Activated T-cell treated with anti-CD3 and anti-CD28 coated beads for 48 hours (primary cell): Measurements from ENCODE around the gene C2orf78.

Experiments
- DNase-seq: peaks from one replicate; pipeline ENCODE4 v3.0.0-alpha.2; 2020; ENCODE audit warnings: low read depth

C2orf78 gene

GRCh38 chr2:73837847-73838585 lies 54.0 kb downstream of the C2orf78 start:
- no peak for DNase-seq

- DNase-seq = no peak
These were observed 55.0 kb downstream of the C2orf78 start for GRCh38 chr2:73838889-73839534.

- DNase-seq = no peak
These were observed 55.8 kb downstream of the C2orf78 start for GRCh38 chr2:73839653-73840411.

- DNase-seq = no peak
These were observed 58.1 kb downstream of the C2orf78 start for GRCh38 chr2:73841912-73842738.

GRCh38 chr2:73842739-73843019 lies 58.7 kb downstream of the C2orf78 start:
- no peak for DNase-seq

- no peak for DNase-seq
These were observed 60.1 kb downstream of the C2orf78 start for GRCh38 chr2:73844087-73844486.

- DNase-seq = no peak
These were observed 66.0 kb downstream of the C2orf78 start for GRCh38 chr2:73850009-73850408.

GRCh38 chr2:73851274-73851673 lies 67.3 kb downstream of the C2orf78 start:
- no peak for DNase-seq

- DNase-seq = no peak
These were observed 68.0 kb downstream of the C2orf78 start for GRCh38 chr2:73852020-73852419.

- no peak for DNase-seq
These were observed 71.5 kb downstream of the C2orf78 start for GRCh38 chr2:73855526-73855925.

- DNase-seq = no peak
These were observed 72.2 kb downstream of the C2orf78 start for GRCh38 chr2:73856214-73856613.

- DNase-seq = peak; percentile 37
These were observed 76.0 kb downstream of the C2orf78 start for GRCh38 chr2:73859721-73860586.

GRCh38 chr2:73862987-73863386 lies 79.0 kb downstream of the C2orf78 start:
- DNase-seq = no peak
